Stimulated activated effector memory CD8-positive, alpha-beta T cell treated with anti-CD3 and anti-CD28 coated beads, Interleukin-12 subunit alpha, Interleukin-12 subunit beta, amount 100 ng/mL, for 72 hours (primary cell): ENCODE measurements around the gene CRTAC1.

Experiments used
- ATAC-seq: fragments of 150-1000 bp; cut with Tn5 transposase; 2 replicates; pipeline ENCODE4 v1.10.0; 2021
- DNase-seq, 2 donors: peaks; one replicate each; pipeline ENCODE4 v3.0.0; 2021 to 2022; ENCODE audit warnings: low spot score in 2 of 2
- H3K27ac Mint-ChIP-seq: one replicate; pipeline ENCODE4 v1.8.0; 2022; ENCODE audit warnings: mild to moderate bottlenecking, mixed read lengths
- H3K36me3 Mint-ChIP-seq: one replicate; pipeline ENCODE4 v1.8.0; 2022; ENCODE audit warnings: mild to moderate bottlenecking, mixed read lengths
- H3K4me1 Mint-ChIP-seq: one replicate; pipeline ENCODE4 v1.8.0; 2022; ENCODE audit warnings: mixed read lengths
- H3K4me3 Mint-ChIP-seq: one replicate; pipeline ENCODE4 v1.8.0; 2022; ENCODE audit warnings: mild to moderate bottlenecking, mixed read lengths
- H3K9me3 Mint-ChIP-seq: one replicate; pipeline ENCODE4 v1.8.0; 2022; ENCODE audit warnings: mixed read lengths

The CRTAC1 gene

GRCh38 chr10:97925308-97925938 is 105.0 kb downstream of the CRTAC1 start:
- ATAC-seq (peak; percentile 53), DNase-seq (no peak)
- Mint-ChIP-seq H3K4me1 (peaks cover 13% of the 10 kb centered on the region), H3K4me3 (no peak overlapping the region), H3K27ac (peak overlapping the region; percentile 5), H3K9me3 (peaks cover 4% of the 10 kb centered on the region), H3K36me3 (no peaks in the 10 kb centered on the region)

GRCh38 chr10:97924678-97925077 is 105.7 kb downstream of the CRTAC1 start:
- ATAC-seq (no peak), DNase-seq (no peak)
- H3K4me1 Mint-ChIP-seq, result peaks cover 13% of the 10 kb centered on the region
- no peak overlapping the region for H3K4me3 Mint-ChIP-seq
- peaks cover 4% of the 10 kb centered on the region for H3K9me3 Mint-ChIP-seq
- H3K36me3 Mint-ChIP-seq, result no peaks in the 10 kb centered on the region
- H3K27ac Mint-ChIP-seq, result peak overlapping the region; percentile 5

GRCh38 chr10:97923476-97923875 is 106.9 kb downstream of the CRTAC1 start:
- Mint-ChIP-seq H3K36me3 (no peaks in the 10 kb centered on the region), H3K27ac (no peak overlapping the region), H3K9me3 (peaks cover 4% of the 10 kb centered on the region), H3K4me1 (peaks cover 13% of the 10 kb centered on the region), H3K4me3 (no peak overlapping the region)
- no peak for ATAC-seq
- no peak for DNase-seq

GRCh38 chr10:97923057-97923456 is 107.4 kb downstream of the CRTAC1 start:
- Mint-ChIP-seq H3K36me3 (no peaks in the 10 kb centered on the region), H3K4me3 (no peak overlapping the region), H3K9me3 (peaks cover 4% of the 10 kb centered on the region), H3K4me1 (peaks cover 13% of the 10 kb centered on the region), H3K27ac (no peak overlapping the region)
- DNase-seq (no peak), ATAC-seq (no peak)

GRCh38 chr10:97922022-97922758 is 108.2 kb downstream of the CRTAC1 start:
- Mint-ChIP-seq H3K4me1 (peaks cover 13% of the 10 kb centered on the region), H3K36me3 (no peaks in the 10 kb centered on the region), H3K9me3 (peaks cover 4% of the 10 kb centered on the region), H3K27ac (no peak overlapping the region), H3K4me3 (no peak overlapping the region)
- ATAC-seq (no peak), DNase-seq (no peak)

- Mint-ChIP-seq H3K4me1 (peaks cover 13% of the 10 kb centered on the region), H3K27ac (no peak overlapping the region), H3K36me3 (no peaks in the 10 kb centered on the region), H3K9me3 (peaks cover 4% of the 10 kb centered on the region), H3K4me3 (no peak overlapping the region)
- ATAC-seq (no peak), DNase-seq (no peak)
Observed at GRCh38 chr10:97921581-97922021, 108.8 kb downstream of the CRTAC1 start.

- H3K4me1 Mint-ChIP-seq, result peaks cover 13% of the 10 kb centered on the region
- H3K27ac Mint-ChIP-seq, result no peak overlapping the region
- H3K9me3 Mint-ChIP-seq, result peaks cover 4% of the 10 kb centered on the region
- no peaks in the 10 kb centered on the region for H3K36me3 Mint-ChIP-seq
- H3K4me3 Mint-ChIP-seq, result no peak overlapping the region
- ATAC-seq (no peak), DNase-seq (no peak)
Observed at GRCh38 chr10:97920865-97921264, 109.6 kb downstream of the CRTAC1 start.

- H3K27ac Mint-ChIP-seq, result peak overlapping the region; percentile 27
- ATAC-seq, result peak; percentile 31
Observed at GRCh38 chr10:97919012-97919411, 111.4 kb downstream of the CRTAC1 start.

GRCh38 chr10:97916586-97916985 is 113.8 kb downstream of the CRTAC1 start:
- Mint-ChIP-seq H3K36me3 (no peaks in the 10 kb centered on the region), H3K9me3 (no peaks in the 10 kb centered on the region), H3K4me1 (peaks cover 11% of the 10 kb centered on the region), H3K4me3 (no peak overlapping the region), H3K27ac (no peak overlapping the region)
- DNase-seq, result no peak
- no peak for ATAC-seq

More at GRCh38 chr10:97919012-97919411, 111.4 kb downstream of the CRTAC1 start:
- H3K4me3 Mint-ChIP-seq, result no peak overlapping the region
- DNase-seq, result no peak
- no peaks in the 10 kb centered on the region for H3K36me3 Mint-ChIP-seq
- H3K4me1 Mint-ChIP-seq, result peaks cover 11% of the 10 kb centered on the region
- H3K9me3 Mint-ChIP-seq, result no peaks in the 10 kb centered on the region

- peak overlapping the region; percentile 87 for H3K27ac Mint-ChIP-seq
- ATAC-seq, result no peak
- H3K36me3 Mint-ChIP-seq, result no peaks in the 10 kb centered on the region
- peaks cover 11% of the 10 kb centered on the region for H3K4me1 Mint-ChIP-seq
- no peaks in the 10 kb centered on the region for H3K9me3 Mint-ChIP-seq
- H3K4me3 Mint-ChIP-seq, result no peak overlapping the region
- no peak for DNase-seq
Observed at GRCh38 chr10:97915346-97916131, 114.9 kb downstream of the CRTAC1 start.

- peak; percentile 85 for ATAC-seq
- DNase-seq, result peak; percentile 80 to 87
Observed at GRCh38 chr10:97914837-97915211, 115.6 kb downstream of the CRTAC1 start.

GRCh38 chr10:97914171-97914836 is 116.1 kb downstream of the CRTAC1 start:
- H3K9me3 Mint-ChIP-seq, result no peaks in the 10 kb centered on the region
- ATAC-seq, result peak; percentile 2
- no peak for DNase-seq
- peaks cover 11% of the 10 kb centered on the region for H3K4me1 Mint-ChIP-seq
- no peaks in the 10 kb centered on the region for H3K36me3 Mint-ChIP-seq
- no peak overlapping the region for H3K4me3 Mint-ChIP-seq
- H3K27ac Mint-ChIP-seq, result peak overlapping the region; percentile 87

More at GRCh38 chr10:97914837-97915211, 115.6 kb downstream of the CRTAC1 start:
- Mint-ChIP-seq H3K27ac (peak overlapping the region; percentile 87), H3K4me1 (peaks cover 11% of the 10 kb centered on the region), H3K9me3 (no peaks in the 10 kb centered on the region), H3K36me3 (no peaks in the 10 kb centered on the region), H3K4me3 (no peak overlapping the region)

- DNase-seq (no peak), ATAC-seq (no peak)
- Mint-ChIP-seq H3K4me1 (peaks cover 11% of the 10 kb centered on the region), H3K36me3 (no peaks in the 10 kb centered on the region), H3K9me3 (no peaks in the 10 kb centered on the region), H3K27ac (no peak overlapping the region), H3K4me3 (no peak overlapping the region)
Observed at GRCh38 chr10:97913614-97914013, 116.8 kb downstream of the CRTAC1 start.

GRCh38 chr10:97913193-97913592 is 117.2 kb downstream of the CRTAC1 start:
- Mint-ChIP-seq H3K27ac (no peak overlapping the region), H3K4me1 (peaks cover 11% of the 10 kb centered on the region), H3K4me3 (no peak overlapping the region), H3K36me3 (no peaks in the 10 kb centered on the region), H3K9me3 (no peaks in the 10 kb centered on the region)
- no peak for DNase-seq
- no peak for ATAC-seq

GRCh38 chr10:97911217-97911616 is 119.2 kb downstream of the CRTAC1 start:
- no peak overlapping the region for H3K27ac Mint-ChIP-seq
- ATAC-seq (no peak), DNase-seq (no peak)
- peaks cover 11% of the 10 kb centered on the region for H3K4me1 Mint-ChIP-seq
- no peaks in the 10 kb centered on the region for H3K36me3 Mint-ChIP-seq
- H3K9me3 Mint-ChIP-seq, result no peaks in the 10 kb centered on the region
- no peak overlapping the region for H3K4me3 Mint-ChIP-seq
